Left lobe of liver (tissue), 2 donors: Measurements from ENCODE around the gene ZC3H18. TPM values are rescaled to one million over a fixed set of nuclear protein-coding genes. Genes with fewer than 3 reads are reported as not detected.

Experiments
- ATAC-seq: fragments of 200-7000 bp; cut with Tn5 transposase; one replicate; pipeline ENCODE4 v1.9.1; 2020; ENCODE audit warnings: mild to moderate bottlenecking, moderate library complexity
- DNase-seq: peaks from one replicate; pipeline ENCODE4 v3.0.0-alpha.2; 2020; ENCODE audit warnings: low spot score
- total RNA-seq: library from RNA; stranded (reverse); gene quantifications from one replicate; pipeline ENCODE4 v1.2.1, GENCODE V29; 2021
- donor health status: DM: no; HTN: no; CAD: no; lungs with moderate emphysema.
- donor health status: DM: no; HTN: yes; CAD: no.

ZC3H18 gene
- 18.1 TPM for total RNA-seq

DNA sequence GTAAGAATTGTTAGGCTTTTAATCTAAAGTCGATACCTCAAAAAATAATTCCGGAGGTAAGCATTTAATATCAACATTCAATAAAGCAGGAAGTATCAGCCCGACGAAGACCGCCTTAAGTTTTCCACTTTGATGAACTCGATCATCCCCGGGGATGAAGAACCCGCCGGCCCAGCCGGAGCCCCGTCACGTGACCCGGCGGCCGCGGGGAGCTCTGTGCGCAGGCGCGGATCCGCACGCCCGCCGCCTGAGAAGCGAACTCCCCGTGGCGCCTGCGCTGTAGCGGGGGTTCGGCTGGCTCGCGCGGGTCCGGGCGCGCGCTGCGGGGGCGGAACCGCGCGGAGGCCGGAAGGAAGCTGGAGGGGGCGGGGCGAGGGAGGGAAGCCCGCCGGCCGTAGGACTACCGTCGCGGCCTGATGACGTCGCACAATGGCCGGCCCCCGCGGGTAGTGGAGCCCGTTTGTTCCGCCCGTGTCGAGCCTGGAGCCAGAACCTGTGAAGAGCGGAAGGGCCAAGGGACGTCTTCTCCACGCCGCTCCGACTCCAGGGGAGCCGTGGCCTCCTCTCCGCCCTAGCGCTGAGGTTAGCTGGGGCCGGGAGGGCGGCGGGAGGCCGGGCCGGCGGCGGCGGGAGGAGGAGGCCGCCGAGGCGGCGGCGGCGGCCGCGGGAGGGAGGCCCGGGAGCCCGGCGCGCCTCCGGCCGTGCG lies at the start of gene ZC3H18:
Gene ZC3H18, plus strand, starts transcription at position 419 of the 706 bp plus-strand sequence. CDS start 6,721 bp downstream, outside the sequence.
- peak; percentile 97 for ATAC-seq
- peak; percentile 98 for DNase-seq

DNA sequence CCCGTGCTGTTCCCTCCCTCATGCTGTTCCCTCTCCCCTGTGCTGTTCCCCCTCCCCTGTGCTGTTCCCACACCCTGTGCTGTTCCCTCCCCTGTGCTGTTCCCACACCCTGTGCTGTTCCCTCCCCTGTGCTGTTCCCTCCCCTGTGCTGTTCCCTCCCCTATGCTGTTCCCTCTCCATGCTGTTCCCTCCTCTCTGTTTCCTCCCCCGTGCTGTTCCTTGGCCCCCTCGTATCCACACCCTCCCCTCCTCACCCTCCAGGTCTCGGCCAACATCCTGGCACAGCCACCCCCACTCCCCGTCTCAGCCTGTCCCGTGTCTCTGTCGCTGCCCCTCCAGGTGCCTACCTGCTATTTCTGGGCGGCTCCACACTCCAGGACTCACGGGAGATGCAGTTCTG lies 48.5 kb upstream of the ZC3H18 start:
- no peak for DNase-seq
- no peak for ATAC-seq

DNA sequence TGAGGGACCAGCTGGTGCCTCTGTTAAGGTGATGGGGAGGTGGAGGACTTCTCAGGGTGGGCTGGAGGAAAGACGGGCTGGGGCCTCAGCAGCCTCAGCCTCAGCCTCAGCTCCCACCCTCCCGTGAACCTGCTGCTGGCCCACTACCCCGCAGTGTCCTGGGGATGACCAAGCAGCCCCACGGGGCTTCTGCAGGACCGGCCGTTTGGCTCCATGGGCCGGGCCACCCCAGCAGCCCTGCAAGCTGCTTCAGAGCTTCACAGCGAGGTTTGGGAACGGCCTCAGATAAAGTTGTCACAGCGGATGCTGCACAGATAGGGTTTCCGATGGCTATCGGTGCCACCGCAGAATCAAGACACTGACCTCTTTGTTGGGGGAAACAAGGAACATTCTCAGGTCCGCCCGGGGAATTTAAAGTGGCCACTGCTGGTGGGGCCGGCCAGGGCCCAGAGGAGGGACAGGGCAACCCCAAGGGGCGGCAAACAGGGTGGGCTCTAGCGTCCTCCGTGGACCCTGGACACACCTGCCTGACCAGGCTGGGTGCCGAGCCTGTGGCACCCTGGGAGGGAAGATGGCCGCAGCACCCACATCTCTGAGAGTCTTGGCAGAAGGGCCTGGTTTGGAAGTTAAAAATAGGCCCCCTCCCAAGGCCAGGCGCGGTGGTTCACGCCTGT lies 47.8 kb upstream of the ZC3H18 start:
- no peak for ATAC-seq

DNA sequence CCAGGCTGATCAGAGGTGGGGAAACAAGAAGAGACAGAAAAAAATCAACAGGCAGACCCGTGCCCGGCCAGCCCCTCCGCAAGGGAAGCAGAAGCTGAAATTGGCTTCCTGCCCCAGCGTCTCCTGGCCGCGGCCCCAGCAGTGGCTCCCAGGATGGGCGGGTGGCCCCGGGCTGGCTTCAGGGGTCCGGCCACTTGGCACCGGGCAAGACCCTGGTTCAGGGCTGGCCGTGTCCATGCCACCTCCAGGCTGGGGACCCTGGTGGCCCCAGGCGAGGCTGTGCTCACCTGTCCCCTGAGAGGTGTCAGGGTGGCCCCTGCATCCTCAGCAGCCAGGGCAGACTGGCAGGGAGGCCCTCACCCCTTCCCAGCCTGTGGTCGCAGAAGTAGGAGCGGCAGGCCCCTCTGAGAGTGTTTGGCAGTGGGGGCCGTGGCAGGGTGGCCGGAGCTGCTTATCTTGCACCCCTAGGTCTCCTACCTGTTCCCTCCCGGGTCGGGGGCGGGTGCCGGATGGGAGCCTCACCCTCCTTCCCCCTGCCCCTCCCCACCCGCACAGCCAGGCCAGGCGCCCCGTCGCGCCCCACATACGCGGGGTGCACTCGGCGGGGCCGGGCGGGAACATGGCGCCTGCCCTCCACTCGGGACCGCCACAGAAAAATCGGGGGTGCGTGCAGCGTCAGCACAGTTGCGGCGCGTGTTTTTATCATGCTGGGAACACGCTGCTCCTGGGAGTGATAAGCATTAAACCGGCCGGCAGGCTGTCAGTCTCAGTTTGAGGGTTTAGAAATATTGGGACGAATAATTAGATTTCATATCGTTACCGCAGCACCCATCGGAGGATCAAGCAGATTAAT lies 46.7 kb upstream of the ZC3H18 start:
- DNase-seq, result no peak
- no peak for ATAC-seq

More for the DNA sequence above, 47.8 kb upstream of the ZC3H18 start:
- no peak for DNase-seq

DNA sequence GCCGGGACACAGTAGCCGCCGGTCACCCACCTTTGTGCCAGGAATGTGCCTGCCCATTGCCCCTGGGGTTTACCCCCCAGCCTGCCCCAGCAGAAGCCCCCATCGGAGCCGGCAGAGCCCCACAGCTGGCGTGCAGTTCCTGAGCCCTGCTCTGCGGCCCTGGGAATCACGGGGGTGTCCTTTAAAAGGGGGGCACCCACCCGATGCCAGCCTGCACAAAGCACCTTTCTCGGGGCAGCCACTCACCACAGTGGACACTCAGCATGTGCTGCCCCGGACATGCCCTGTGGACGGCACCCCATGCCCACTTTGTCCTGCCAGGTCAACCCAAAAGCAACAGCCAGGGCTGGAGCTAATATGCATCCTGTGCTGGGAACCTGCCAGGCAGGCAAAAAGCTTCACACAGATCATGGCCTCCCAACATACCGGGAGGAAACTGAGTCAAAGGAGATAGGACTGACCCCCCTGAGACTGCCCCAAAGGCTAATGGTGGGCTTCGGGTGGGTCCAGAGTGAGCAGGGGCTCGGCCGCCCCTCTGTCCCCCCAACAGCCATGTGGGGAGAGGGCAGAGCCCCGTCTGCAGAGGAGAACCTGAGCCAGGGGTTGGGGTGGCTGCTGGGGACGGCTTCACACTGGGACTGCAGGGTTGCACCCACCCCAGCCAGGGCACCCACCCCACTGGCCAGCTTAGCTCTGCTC lies 45.8 kb upstream of the ZC3H18 start:
- no peak for DNase-seq
- peak; percentile 6 for ATAC-seq

DNA sequence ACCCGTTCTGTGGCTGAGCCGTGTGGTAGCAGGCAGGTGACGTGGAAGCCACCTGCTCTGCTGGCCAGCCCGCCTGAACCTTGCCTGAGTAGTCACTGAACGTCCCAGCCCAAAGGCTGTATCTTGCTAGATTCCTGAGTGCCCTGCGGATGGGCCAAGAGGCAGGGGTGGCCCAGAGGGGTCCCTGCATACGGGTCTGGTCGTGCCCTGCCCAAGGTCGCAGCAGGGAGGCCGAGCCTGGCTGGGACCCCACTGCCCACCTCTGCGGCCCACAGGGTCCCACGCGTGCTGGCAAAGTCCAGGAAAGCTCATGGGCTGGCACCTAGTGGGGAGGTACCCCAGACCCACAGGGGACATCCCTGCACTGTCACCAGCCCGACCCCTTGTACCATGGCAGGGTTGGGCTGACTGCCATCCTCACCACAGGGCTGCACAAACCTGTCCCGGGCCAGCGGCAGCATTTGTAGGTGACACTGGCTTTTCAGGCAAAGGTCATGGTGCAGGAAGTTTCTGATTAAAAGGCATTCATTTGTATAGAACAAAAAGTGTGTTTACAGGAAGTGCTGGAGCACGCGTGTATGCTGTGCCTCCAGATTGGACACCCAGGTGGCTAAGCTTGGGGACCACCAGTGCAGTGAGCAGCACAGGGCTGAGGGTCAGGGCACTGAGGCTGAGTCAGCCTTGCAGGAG lies 45.1 kb upstream of the ZC3H18 start:
- DNase-seq (no peak), ATAC-seq (peak; percentile 49)

DNA sequence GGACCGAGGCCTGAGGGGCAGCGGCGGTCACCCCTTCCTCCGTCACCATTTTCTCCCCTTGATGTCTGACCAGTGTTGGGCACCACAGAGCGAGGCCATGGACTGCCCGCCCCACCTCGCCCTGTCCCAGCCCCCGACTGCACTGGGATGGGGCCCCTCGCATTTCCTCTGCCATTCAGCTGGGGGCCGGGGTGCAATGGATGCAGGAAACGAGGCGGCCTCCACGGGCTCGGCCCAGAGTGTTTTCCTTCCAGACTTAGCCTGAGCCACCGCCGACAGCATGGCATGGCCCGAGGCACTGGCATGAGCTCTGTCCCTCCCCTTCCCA lies 44.6 kb upstream of the ZC3H18 start:
- no peak for ATAC-seq
- DNase-seq, result no peak

DNA sequence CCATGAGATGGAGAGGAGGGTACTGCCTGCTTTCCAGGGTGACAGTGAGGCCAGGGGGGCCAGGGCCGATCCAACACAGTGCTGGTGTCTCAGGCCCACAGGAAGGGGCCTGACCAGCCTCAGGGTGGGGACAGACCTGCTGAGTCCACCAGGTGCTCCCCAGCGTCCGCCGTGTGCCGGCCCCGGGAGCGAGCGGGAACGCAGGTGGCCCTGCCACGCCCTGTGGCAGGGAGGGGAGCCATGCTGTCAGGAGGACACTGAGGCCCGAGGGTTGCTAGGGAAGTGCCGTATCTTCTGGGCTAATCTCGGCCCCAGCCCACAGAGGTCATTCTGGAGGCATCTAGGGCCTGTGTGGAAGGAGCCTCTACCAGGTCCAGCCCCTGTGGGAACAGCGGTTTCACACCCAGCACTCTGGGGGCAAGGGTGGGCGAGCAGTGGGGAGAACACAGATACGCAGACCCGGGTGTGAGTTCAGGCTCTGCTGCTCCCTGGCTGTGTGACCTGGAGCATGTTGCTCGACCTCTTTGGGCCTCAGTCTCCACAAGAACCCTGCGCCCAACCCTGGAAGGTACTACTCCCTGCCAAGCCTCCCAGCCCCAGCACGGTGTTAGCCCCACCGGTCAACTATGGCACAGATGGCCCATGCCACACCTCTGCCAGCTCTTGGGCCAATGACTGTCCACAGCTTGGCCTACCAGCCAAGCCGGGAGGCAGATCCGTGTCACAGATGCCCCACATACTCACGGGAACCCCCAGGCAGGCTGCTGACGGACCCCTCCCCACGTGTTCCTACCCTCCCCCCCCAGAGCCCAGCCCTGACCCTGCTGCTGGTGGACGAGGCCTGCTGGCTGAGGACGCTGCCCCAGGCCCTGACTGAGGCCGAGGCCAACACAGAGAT lies 43.9 kb upstream of the ZC3H18 start:
- DNase-seq (no peak), ATAC-seq (no peak)

DNA sequence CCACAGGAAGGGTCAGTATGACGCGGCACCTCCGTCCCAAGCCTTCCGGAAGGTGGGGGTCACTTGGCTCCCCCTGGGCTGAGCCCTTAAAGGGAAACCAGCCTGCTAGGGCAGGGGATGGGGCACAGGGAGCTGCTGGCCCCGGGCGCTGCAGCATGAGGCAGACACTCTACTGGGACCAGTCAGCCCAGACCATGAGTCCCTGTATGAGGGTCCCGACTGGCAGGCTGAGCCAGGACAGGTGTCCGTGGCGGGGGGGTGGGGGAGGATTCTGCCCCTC lies 43.4 kb upstream of the ZC3H18 start:
- DNase-seq (no peak), ATAC-seq (peak; percentile 7)

DNA sequence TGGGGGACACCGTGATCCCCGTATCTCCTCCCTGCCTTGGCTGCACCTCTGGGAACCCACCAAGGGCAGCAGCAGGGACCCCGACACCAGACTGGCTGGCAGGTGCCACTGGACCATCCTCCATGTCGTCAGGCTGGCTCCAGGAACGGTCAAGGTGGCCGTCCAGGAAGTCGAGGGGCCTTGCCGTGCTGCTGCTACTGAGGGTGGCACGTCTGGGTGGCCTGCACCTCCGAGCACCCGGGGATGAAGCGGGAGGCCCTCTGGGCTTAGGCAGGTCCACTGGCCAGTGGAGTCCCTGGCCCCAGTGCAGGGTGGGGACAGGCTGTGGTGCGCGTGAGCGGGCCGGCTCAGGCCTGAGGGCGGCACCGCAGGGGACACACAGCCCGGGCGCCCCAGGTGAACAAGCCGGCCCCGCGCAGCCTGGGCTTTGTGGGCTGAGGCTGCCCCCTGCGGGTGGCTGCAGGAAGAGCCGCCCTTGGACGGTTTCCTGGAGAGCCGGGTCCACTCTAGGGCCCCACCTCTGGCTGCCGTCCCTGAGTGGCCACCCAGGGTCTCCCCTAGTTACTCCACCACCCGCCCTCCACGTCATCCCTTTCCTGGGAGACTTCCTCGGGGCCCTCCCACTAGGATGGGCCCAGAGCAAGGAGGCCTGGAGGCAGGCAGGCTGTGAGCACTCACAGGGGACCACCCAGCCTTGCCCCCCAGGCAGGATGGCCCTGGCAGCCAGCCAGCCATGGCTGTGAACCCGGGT lies 42.8 kb upstream of the ZC3H18 start:
- peak; percentile 71 for DNase-seq
- ATAC-seq, result peak; percentile 72

DNA sequence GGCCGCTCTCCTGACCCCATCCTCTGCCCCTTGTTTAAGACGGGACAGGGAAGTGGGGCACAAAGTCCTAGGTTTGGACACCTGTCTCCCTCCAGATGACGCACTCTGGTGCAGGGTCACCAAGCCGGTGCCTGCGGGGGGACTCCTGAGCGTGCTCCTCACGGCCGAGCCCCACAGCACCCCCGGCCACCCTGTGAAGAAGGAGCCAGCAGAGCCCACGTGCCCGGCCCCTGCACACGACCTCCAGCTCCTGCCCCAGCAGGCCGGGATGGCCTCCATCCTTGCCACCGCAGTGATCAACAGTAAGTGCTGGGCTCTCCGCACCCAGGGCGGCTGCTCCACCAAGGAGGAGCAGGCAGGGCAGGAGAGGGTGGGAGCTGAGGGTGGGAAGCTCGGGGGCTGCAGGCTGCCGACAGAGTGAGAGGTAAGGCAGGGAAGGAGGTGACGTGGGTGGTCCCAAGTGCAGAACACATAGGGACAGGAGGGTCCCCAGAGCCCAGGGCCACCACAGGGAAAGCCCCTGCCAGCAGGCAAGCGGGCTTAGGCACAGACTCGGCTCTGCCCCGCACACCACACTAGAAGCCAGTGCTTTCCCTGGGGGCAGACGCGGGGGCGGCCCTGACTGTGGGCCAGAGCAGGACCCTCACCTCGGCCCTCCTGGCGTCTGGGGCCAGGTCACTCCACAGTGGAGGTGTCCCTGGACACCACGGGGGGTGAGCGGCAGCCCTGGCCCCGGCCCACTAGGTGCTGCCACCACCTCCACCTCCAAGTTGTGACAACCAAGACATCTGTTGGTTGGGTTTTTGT lies 42.1 kb upstream of the ZC3H18 start:
- ATAC-seq, result no peak
- no peak for DNase-seq

DNA sequence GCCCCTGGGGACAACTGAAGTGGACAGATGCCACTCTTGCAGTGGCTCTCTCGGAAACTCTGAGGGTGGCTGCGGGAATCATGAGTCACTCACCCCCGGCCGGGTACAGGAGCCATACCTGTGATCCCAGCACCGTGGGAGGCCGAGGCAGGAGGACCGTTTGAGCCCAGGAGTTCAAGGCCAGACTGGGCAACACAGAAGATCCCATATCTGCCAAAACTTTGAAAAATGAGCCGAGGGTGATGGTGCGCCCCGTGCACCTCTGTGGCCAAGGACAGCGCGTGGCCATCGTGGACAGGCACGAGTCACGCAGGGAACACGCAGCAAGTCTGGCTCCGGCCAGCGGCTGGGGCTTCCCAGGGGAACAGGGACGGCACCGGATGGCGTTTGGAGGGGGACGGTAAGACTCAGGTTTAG lies 41.3 kb upstream of the ZC3H18 start:
- ATAC-seq, result no peak
- no peak for DNase-seq

DNA sequence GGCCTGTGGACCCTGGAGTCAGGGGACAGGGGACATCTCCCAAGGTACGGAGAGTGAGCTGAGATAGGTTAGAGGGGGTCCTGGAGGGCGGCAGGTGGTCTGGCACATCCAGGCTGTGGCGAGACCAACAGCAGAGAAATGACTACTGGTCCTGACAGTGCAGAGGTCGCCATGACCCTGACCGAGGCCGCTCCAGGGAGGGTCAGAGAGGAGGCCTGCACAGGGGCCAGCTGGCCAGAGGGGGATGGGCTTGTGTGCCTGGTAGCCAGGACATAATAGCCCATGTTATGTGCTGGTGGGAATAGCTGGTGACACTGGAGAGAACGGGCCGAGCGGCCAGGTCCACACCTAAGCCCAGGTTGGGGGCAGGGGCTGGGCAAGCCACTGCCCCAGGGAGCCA lies 40.6 kb upstream of the ZC3H18 start:
- no peak for DNase-seq
- no peak for ATAC-seq

DNA sequence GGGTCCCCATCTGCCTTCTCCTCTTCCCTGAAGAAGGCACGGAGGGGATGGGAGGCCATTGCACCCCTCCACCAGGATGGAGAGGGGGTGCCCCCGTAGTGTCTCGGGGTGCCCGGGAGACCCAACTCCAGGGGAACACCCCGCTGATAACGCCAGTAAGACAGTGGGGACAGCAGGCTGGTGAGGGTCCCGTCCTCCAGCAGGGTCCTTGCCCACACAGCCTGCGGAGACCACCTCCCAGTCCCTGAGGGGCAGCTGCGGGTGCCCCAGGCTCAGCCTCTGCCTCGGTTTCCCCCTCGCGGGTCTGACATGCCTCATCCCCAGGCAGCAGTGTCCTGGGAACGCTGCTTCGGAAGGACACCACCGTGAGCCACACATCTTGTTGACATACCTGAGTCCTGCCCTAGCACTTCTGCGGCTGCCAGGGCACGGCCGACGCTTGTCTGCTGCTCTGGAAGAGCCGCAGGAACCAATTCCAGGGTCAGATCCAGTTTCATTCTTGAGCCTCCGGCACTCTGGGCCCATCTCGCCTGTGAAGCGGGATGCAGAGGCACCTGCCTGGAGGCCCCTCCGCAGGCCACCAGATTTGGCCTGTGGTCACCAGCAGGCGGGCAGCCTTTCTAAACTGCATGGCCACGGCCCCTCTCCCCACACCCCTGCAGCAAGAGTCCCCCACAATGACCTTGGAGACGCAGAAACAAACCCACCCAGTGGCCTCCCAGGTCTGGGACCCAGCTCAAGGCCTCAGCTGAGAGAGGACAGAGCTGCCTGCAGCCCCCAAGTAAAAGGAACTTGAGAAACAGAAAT lies 39.9 kb upstream of the ZC3H18 start:
- no peak for DNase-seq
- ATAC-seq, result no peak

DNA sequence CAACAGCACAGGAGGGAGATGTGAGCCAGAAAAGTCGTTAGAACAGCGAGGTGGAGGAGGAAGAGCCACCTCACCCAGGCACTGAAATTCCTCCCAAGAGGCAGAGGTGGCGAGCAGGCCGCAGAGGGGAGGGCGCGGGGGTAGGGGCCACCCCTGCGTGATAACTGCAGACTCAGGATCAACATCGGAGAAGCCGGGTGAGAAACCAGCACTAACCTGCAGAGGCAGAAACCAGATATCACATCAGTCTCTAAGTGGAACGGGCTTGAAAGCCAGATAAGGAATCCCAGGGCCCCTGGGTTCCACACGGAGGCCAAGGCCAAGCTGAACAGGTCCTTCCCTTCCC lies 39.4 kb upstream of the ZC3H18 start:
- no peak for ATAC-seq
- DNase-seq, result no peak

DNA sequence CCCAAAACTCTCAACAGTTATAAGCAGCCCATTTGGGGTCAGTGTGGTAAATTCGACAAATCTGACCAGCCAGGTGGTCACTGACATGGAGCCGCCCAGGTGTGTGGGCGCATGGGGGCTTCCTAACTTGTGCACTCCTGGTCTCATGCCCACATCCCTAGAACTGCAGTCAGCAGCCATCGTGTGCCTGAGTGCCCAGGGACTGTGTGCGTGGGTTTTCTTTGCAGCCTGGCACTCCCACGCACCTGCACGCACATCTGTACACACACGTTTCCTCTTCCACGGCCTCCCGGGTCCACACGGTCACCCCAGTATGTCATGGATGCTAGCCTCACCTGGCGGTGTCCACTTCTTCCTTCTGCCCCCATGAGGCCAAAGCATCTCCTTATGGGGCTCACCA lies 38.9 kb upstream of the ZC3H18 start:
- no peak for ATAC-seq
- no peak for DNase-seq

DNA sequence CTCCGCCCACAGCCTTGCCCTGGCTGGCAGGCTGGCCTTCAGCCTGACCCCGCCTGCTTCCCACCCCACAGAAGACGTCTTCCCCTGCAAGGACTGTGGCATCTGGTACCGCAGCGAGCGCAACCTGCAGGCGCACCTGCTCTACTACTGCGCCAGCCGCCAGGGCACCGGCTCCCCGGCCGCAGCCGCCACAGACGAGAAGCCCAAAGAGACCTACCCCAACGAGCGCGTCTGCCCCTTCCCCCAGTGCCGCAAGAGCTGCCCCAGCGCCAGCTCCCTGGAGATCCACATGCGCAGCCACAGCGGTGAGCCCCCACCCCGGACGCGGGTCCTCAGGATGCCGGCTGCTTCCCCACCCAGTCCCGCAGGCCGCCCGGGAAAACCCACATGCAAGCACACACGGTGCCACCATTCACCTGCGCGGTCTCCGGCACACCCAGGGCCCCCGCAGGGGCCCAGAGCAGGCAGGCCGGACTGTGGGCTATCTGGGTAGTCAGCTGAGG lies 38.2 kb upstream of the ZC3H18 start:
- ATAC-seq (no peak), DNase-seq (no peak)
